ENCODE data around the gene FAM181A. TPM values are rescaled to one million over a fixed set of nuclear protein-coding genes. Genes with fewer than 3 reads are reported as not detected.
A peak's percentile ranks its signal among the peaks of the same experiment; 100 is the strongest.

Gene FAM181A
- total and polyA plus RNA-seq, 2 of the 4 experiments (the other 2 are of a cell fraction), result not detected

DNA sequence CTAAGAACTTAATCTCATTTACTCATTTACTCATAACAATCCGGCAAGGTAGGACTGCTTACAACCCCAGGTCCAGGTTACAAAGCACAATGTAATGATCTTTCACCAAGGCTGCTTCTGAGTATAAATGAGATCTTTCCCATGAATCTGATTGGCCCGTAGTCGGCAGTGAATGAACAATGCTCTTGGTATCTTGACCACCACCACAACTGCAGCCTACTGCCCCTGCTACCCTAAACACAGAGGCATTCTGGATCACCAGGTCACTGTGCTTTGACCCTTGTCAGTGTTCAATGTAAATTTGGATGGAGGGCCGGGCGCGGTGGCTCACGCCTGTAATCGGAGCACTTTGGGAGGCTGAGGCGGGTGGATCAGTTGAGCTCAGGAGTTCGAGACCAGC lies 15.9 kb downstream of the FAM181A start:
- Histone ChIP-seq H2AFZ (replicated peaks; ENCODE audit: low read length, poor library complexity) (no peak overlapping the region), H4K8ac (ENCODE audit: low read depth in 2 of 2, low read length in 2 of 2) (no peak overlapping the region), H4K91ac (ENCODE audit: insufficient read depth, low read depth, low read length) (no peak overlapping the region), H2BK5ac (ENCODE audit: low read depth, low read length, poor library complexity, severe bottlenecking) (no peak overlapping the region), H4K20me1 (ENCODE audit: insufficient read depth, low read length) (peaks cover 3% of the 10 kb centered on the region; the same call in 1 of the 2 replicates), H3K27me3 (ENCODE audit: control insufficient read depth, insufficient read depth, low read length) (peaks cover 10% of the 10 kb centered on the region; the same call in 1 of the 2 replicates), H3K4me2 (ENCODE audit: low read depth, low read length) (no peak overlapping the region), H2AK5ac (ENCODE audit: low read depth, low read length) (no peak overlapping the region), H3K4ac (ENCODE audit: low read depth, low read length) (no peak overlapping the region), H3K9ac (ENCODE audit: low read depth, low read length) (no peak overlapping the region), H2BK120ac (ENCODE audit: low read depth, low read length) (no peak overlapping the region), H2AK9ac (replicated peaks; ENCODE audit: low read depth, low read length, poor library complexity) (no peak overlapping the region), H4K5ac (ENCODE audit: low read depth, low read length) (no peak overlapping the region), H3K9me1 (ENCODE audit: insufficient read depth, low read length) (no peaks in the 10 kb centered on the region), H3K56ac (ENCODE audit: extremely low read depth, insufficient read depth, low read length) (no peak overlapping the region), H2BK20ac (ENCODE audit: low read depth, low read length) (no peak overlapping the region), H3K9me3 (ENCODE audit: control insufficient read depth, insufficient read depth, low read length) (no peaks in the 10 kb centered on the region), H3K27ac (ENCODE audit: insufficient read depth, low read length) (no peak overlapping the region), H3K14ac (replicated peaks; ENCODE audit: low read depth, low read length) (no peak overlapping the region), H3K4me3 (ENCODE audit: insufficient read depth, low read depth, low read length) (no peak overlapping the region), H3K79me1 (ENCODE audit: low read depth in 1 of 2, low read length in 2 of 2) (no peaks in the 10 kb centered on the region), H3K23ac (ENCODE audit: low read depth, low read length) (no peak overlapping the region), H2BK15ac (ENCODE audit: low read depth, low read length) (no peak overlapping the region), H3K36me3 (ENCODE audit: control insufficient read depth, insufficient read depth, low read length) (no peaks in the 10 kb centered on the region), H3K4me1 (ENCODE audit: control insufficient read depth, insufficient read depth, low read length) (peaks cover 7% of the 10 kb centered on the region), H3K18ac (ENCODE audit: low read depth, low read length) (no peak overlapping the region)
- no peak for ATAC-seq (ENCODE audit: low read depth)
- peak; percentile 59 for TF ChIP-seq RCOR1 (IDR thresholded peaks at IDR 0.05; ENCODE audit: insufficient replicate concordance, low read length)
- TF ChIP-seq, protein P1, sequence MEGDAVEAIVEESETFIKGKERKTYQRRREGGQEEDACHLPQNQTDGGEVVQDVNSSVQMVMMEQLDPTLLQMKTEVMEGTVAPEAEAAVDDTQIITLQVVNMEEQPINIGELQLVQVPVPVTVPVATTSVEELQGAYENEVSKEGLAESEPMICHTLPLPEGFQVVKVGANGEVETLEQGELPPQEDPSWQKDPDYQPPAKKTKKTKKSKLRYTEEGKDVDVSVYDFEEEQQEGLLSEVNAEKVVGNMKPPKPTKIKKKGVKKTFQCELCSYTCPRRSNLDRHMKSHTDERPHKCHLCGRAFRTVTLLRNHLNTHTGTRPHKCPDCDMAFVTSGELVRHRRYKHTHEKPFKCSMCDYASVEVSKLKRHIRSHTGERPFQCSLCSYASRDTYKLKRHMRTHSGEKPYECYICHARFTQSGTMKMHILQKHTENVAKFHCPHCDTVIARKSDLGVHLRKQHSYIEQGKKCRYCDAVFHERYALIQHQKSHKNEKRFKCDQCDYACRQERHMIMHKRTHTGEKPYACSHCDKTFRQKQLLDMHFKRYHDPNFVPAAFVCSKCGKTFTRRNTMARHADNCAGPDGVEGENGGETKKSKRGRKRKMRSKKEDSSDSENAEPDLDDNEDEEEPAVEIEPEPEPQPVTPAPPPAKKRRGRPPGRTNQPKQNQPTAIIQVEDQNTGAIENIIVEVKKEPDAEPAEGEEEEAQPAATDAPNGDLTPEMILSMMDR (conservative IDR thresholded peaks at IDR 0.05; ENCODE audit: low read depth, low read length), result no peak
- in situ Hi-C loops (cut with MboI; ENCODE audit: low sequenced_read_pairs), result loop anchor here (5.0 to 10.0 kb wide), 2 partner anchors 59 to 192 kb away; no protein-coding TSS in a partner anchor
- no CpG with 5 or more reads among the region's 10 CpGs for WGBS, 2 experiments (ENCODE audit: extremely low coverage in 2 of 2, insufficient read length in 1 of 2)
- POLR2A ChIA-PET (ENCODE audit: unreplicated experiment), result no interaction called here
- dilution Hi-C loops (cut with HindIII; ENCODE audit: low sequenced_read_pairs, unreplicated experiment), result no loop called here
- CTCF ChIA-PET, result interaction anchor here (2.1 kb wide), 1 partner anchor 57 kb away, joined by 8 read pairs; no protein-coding TSS in a partner anchor
- DNase-seq, result peak; percentile 78
- no TSS peak for BruUV-seq (replicated peaks)
- intact Hi-C loops (cut with micrococcal nuclease), result no loop called here
